ENCODE data around the gene CGRRF1. TPM values are rescaled to one million over a fixed set of nuclear protein-coding genes. Genes with fewer than 3 reads are reported as not detected.

The CGRRF1 gene
- total and polyA plus RNA-seq, 2 of the 13 experiments (the other 11 are each of a cell fraction or from before 2014, with no cell fraction given), result 16.8 to 18.2 TPM

- intact Hi-C loops (cut with micrococcal nuclease; ENCODE audit: unreplicated experiment), result no loop called here
- peaks cover 12% of the 10 kb centered on the region for H3K9me3 ChIP-seq (ENCODE audit: low read length)
- ATAC-seq, result 0 out of 3 replicates have a peak, but pooled peaks have one; percentile 17
- no TSS peak for BruUV-seq (replicated peaks)
- DNase-seq (ENCODE audit: low spot score), result no peak
- H3K27me3 ChIP-seq (ENCODE audit: control insufficient read depth in 1 of 2, insufficient read depth in 2 of 2, low read length in 2 of 2), result no peaks in the 10 kb centered on the region
- 0 out of 2 replicates have a peak, but pooled peaks cover 14% of the 10 kb centered on the region for H3K4me1 ChIP-seq (ENCODE audit: insufficient read depth, low read length)
- POLR2A ChIA-PET, result no interaction called here
- H3K9ac ChIP-seq (ENCODE audit: insufficient read depth, low read depth, low read length), result no peak overlapping the region
- TF ChIP-seq ZNF709 (CRISPR knock-in tag; IDR thresholded peaks at IDR 0.05), result no peak
- no peak for TF ChIP-seq ZNF274 (CRISPR knock-in tag; IDR thresholded peaks at IDR 0.05)
- TF ChIP-seq ZNF501 (CRISPR knock-in tag; IDR thresholded peaks at IDR 0.05), result no peak
- TF ChIP-seq SIX4 (CRISPR knock-in tag; IDR thresholded peaks at IDR 0.05), result no peak
- TF ChIP-seq THAP11 (CRISPR knock-in tag; IDR thresholded peaks at IDR 0.05), result no peak
- no peak for TF ChIP-seq ZNF577 (CRISPR knock-in tag; IDR thresholded peaks at IDR 0.05; ENCODE audit: borderline replicate concordance, low read depth)
- no peak for TF ChIP-seq CEBPG (CRISPR knock-in tag; IDR thresholded peaks at IDR 0.05)
- no peak for TF ChIP-seq RFXAP (CRISPR knock-in tag; IDR thresholded peaks at IDR 0.05; ENCODE audit: borderline replicate concordance)
- TF ChIP-seq ZNF20 (CRISPR knock-in tag; IDR thresholded peaks at IDR 0.05), result no peak
- no peaks in the 10 kb centered on the region for H4K20me1 ChIP-seq (ENCODE audit: insufficient read depth, low read length)
- peaks cover 0 to 9% of the 10 kb centered on the region in 2 experiments; a peak in 2 of 5 replicates for H3K36me3 ChIP-seq (replicated peaks in 1 of 2; ENCODE audit: control insufficient read depth in 1 of 2, insufficient read depth in 2 of 2, low read length in 2 of 2)
- H2AFZ ChIP-seq (ENCODE audit: low read length), result no peak overlapping the region
- no peak overlapping the region for H3K27ac ChIP-seq (ENCODE audit: extremely low read length, insufficient read depth, low read length)
- no peaks in the 10 kb centered on the region for H3K79me2 ChIP-seq (ENCODE audit: insufficient read depth, low read length)
- FAIRE-seq, result no peak
- H3K4me3 ChIP-seq (replicated peaks in 1 of 3; ENCODE audit: insufficient read depth in 1 of 3, low read depth in 2 of 3, low read length in 3 of 3), result no peak overlapping the region
- CTCF ChIA-PET (ENCODE audit: low intra/inter-chr PET ratio, low total read pairs), result no interaction called here
- WGBS (ENCODE audit: low lambda C conversion rate), result 93% methylated on average over 4 of the region's 4 CpGs
- H3K4me2 ChIP-seq (ENCODE audit: low read depth, low read length), result no peak overlapping the region
- in situ Hi-C loops (cut with HindIII; ENCODE audit: extremely low pct_ligation_motif_present, low pct_unique_long_range_greater_than_20kb), result no loop called here
Measured at GRCh38 chr14:54470701-54471100, 39.0 kb upstream of the CGRRF1 start.

DNA sequence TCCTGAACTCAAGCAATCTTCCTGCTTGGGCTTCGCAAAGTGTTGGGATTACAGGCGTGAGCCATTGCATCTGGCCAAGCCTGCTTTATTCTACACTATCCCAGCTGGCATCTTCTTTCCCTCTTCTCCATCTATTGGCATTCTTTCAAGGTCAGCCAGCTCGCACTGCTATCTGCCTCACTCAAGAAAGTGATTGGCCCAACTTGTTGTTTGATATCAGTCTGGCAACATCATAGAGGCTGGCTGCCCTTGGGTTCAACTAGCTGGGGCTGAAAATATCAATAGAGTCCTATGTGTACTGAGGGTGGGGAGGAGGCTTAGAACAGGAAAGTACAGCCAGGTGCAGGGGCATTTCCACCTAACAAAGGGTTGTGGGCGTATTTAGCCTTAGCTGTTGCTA is 38.1 kb upstream of the CGRRF1 start:
- Histone ChIP-seq H3K4me1 (ENCODE audit: insufficient read depth, low read length) (0 out of 2 replicates have a peak, but pooled peaks cover 14% of the 10 kb centered on the region), H4K20me1 (ENCODE audit: insufficient read depth, low read length) (no peaks in the 10 kb centered on the region), H3K36me3 (replicated peaks in 1 of 2; ENCODE audit: control insufficient read depth in 1 of 2, insufficient read depth in 2 of 2, low read length in 2 of 2) (peaks cover 0 to 11% of the 10 kb centered on the region in 2 experiments; a peak in 2 of 5 replicates), H3K4me2 (ENCODE audit: low read depth, low read length) (no peak overlapping the region), H2AFZ (ENCODE audit: low read length) (no peak overlapping the region), H3K79me2 (ENCODE audit: insufficient read depth, low read length) (no peaks in the 10 kb centered on the region), H3K27ac (ENCODE audit: extremely low read length, insufficient read depth, low read length) (no peak overlapping the region), H3K4me3 (replicated peaks in 1 of 3; ENCODE audit: insufficient read depth in 1 of 3, low read depth in 2 of 3, low read length in 3 of 3) (no peak overlapping the region), H3K9me3 (ENCODE audit: low read length) (peaks cover 12% of the 10 kb centered on the region), H3K9ac (ENCODE audit: insufficient read depth, low read depth, low read length) (no peak overlapping the region), H3K27me3 (ENCODE audit: control insufficient read depth in 1 of 2, insufficient read depth in 2 of 2, low read length in 2 of 2) (no peaks in the 10 kb centered on the region)
- WGBS (ENCODE audit: low lambda C conversion rate), result 91% methylated on average over 4 of the region's 4 CpGs
- BruUV-seq (replicated peaks), result no TSS peak
- ATAC-seq, result peak; percentile 31; the same call in 2 of the 3 replicates
- CTCF ChIA-PET (ENCODE audit: low intra/inter-chr PET ratio, low total read pairs), result no interaction called here
- TF ChIP-seq ZBTB7A (CRISPR knock-in tag; IDR thresholded peaks at IDR 0.05), result no peak
- no peak for TF ChIP-seq FOSL1 (CRISPR knock-in tag; IDR thresholded peaks at IDR 0.05; ENCODE audit: borderline replicate concordance)
- no peak for TF ChIP-seq DR1 (CRISPR knock-in tag; IDR thresholded peaks at IDR 0.05)
- TF ChIP-seq MAZ (IDR thresholded peaks at IDR 0.05; ENCODE audit: borderline replicate concordance, low read depth, low read length), result no peak
- TF ChIP-seq MAZ (CRISPR knock-in tag; IDR thresholded peaks at IDR 0.05; ENCODE audit: low read depth), result no peak
- POLR2A ChIA-PET, result interaction anchor here (1.0 kb wide), 1 partner anchor 16 kb away, joined by 3 read pairs; no protein-coding TSS in a partner anchor
- intact Hi-C loops (cut with micrococcal nuclease; ENCODE audit: unreplicated experiment), result no loop called here
- DNase-seq (ENCODE audit: low spot score), result no peak
- FAIRE-seq, result no peak
- in situ Hi-C loops (cut with HindIII; ENCODE audit: extremely low pct_ligation_motif_present, low pct_unique_long_range_greater_than_20kb), result no loop called here

All from HepG2 (cell line).